CD14-positive monocyte (primary cell): ENCODE measurements around the gene TSSK6. TPM values are rescaled to one million over a fixed set of nuclear protein-coding genes. Genes with fewer than 3 reads are reported as not detected.

ENCODE experiments used
- DNase-seq, 3 donors: peaks; one replicate each; pipeline ENCODE4 v3.0.0-alpha.2; 2011 to 2022
- H2AFZ ChIP-seq: 2 replicates; pipeline ENCODE4 v1.6.0; 2012; ENCODE audit warnings: mild to moderate bottlenecking, low read depth, low read length, inconsistent platforms; ENCODE audit not compliant: insufficient read depth, poor library complexity, severe bottlenecking
- H3K27ac ChIP-seq, 2 donors: 1 replicate in 1 of 2; 2 replicates in 1 of 2; pipeline ENCODE4 v1.5.1; 2012 to 2013; ENCODE audit warnings: low read length in 2 of 2, control low read depth in 1 of 2, inconsistent platforms in 1 of 2, low read depth in 1 of 2, mild to moderate bottlenecking in 1 of 2
- H3K27me3 ChIP-seq, 2 donors: one replicate each; pipeline versions ENCODE4 v1.6.0 to v1.6.1; 2011 to 2013; ENCODE audit warnings: low read length in 2 of 2; ENCODE audit not compliant: control insufficient read depth in 2 of 2, insufficient read depth in 2 of 2
- H3K36me3 ChIP-seq, 2 donors: replicated peaks in 1 of 2; 1 replicate in 1 of 2; 2 replicates in 1 of 2; pipeline versions ENCODE4 v1.5.1 to v1.6.1; 2012 to 2013; ENCODE audit warnings: low read length in 2 of 2, control low read depth in 1 of 2, inconsistent platforms in 1 of 2, mild to moderate bottlenecking in 1 of 2; ENCODE audit not compliant: insufficient read depth in 2 of 2, control insufficient read depth in 1 of 2
- H3K4me1 ChIP-seq, 2 donors: 1 replicate in 1 of 2; 2 replicates in 1 of 2; pipeline versions ENCODE4 v1.5.1 to v1.6.1; 2012 to 2013; ENCODE audit warnings: low read length in 2 of 2, control low read depth in 1 of 2, inconsistent platforms in 1 of 2, mild to moderate bottlenecking in 1 of 2, moderate library complexity in 1 of 2; ENCODE audit not compliant: insufficient read depth in 2 of 2, control insufficient read depth in 1 of 2
- H3K4me2 ChIP-seq: replicated peaks from 2 replicates; pipeline ENCODE3; 2012; ENCODE audit warnings: low read length, moderate library complexity, mild to moderate bottlenecking; ENCODE audit not compliant: poor library complexity, severe bottlenecking; ENCODE audit errors: extremely low read depth
- H3K4me3 ChIP-seq, 3 experiments: fragments of 200-600 bp in 1 of 3; sonication (generic) in 1 of 3; replicated peaks in 1 of 3; 1 replicate in 2 of 3; 2 replicates in 1 of 3; pipeline ENCODE4 v1.5.1; 2011 to 2013; ENCODE audit warnings: low read length in 3 of 3, mild to moderate bottlenecking in 3 of 3, control low read depth in 2 of 3, low read depth in 2 of 3, inconsistent platforms in 1 of 3, moderate library complexity in 1 of 3
- H3K79me2 ChIP-seq: 2 replicates; pipeline ENCODE4 v1.6.0; 2012; ENCODE audit warnings: mild to moderate bottlenecking, control low read depth, inconsistent platforms, low read length, moderate library complexity; ENCODE audit not compliant: insufficient read depth
- H3K9ac ChIP-seq: 2 replicates; pipeline ENCODE4 v1.6.0; 2017; ENCODE audit warnings: low read length, mild to moderate bottlenecking; ENCODE audit not compliant: insufficient read depth, poor library complexity, severe bottlenecking
- H3K9me3 ChIP-seq, 2 donors: replicated peaks in 1 of 2; 1 replicate in 1 of 2; 2 replicates in 1 of 2; pipeline versions ENCODE4 v1.5.1 to v1.6.1; 2012 to 2013; ENCODE audit warnings: low read length in 2 of 2, control low read depth in 1 of 2; ENCODE audit not compliant: control insufficient read depth in 1 of 2, insufficient read depth in 1 of 2
- H4K20me1 ChIP-seq: 2 replicates; pipeline ENCODE4 v1.6.0; 2012; ENCODE audit warnings: mild to moderate bottlenecking, low read length, control low read depth, moderate library complexity; ENCODE audit not compliant: insufficient read depth
- H3K27ac Mint-ChIP-seq, 7 donors: one replicate each; pipeline ENCODE4 v1.8.0; 2020; ENCODE audit warnings: mild to moderate bottlenecking in 7 of 7, mixed read lengths in 7 of 7, moderate library complexity in 6 of 7, inconsistent platforms in 2 of 7
- H3K27me3 Mint-ChIP-seq, 3 donors: one replicate each; pipeline ENCODE4 v1.8.0; 2021 to 2022; ENCODE audit warnings: low read depth in 3 of 3, mild to moderate bottlenecking in 3 of 3, mixed read lengths in 3 of 3, moderate library complexity in 3 of 3, inconsistent platforms in 1 of 3
- H3K36me3 Mint-ChIP-seq, 2 donors: one replicate each; pipeline ENCODE4 v1.8.0; 2020; ENCODE audit warnings: mixed read lengths in 2 of 2, inconsistent platforms in 1 of 2, mild to moderate bottlenecking in 1 of 2
- H3K4me1 Mint-ChIP-seq: one replicate; pipeline ENCODE4 v1.8.0; 2020; ENCODE audit warnings: mild to moderate bottlenecking, mixed read lengths
- H3K4me3 Mint-ChIP-seq, 2 donors: one replicate each; pipeline ENCODE4 v1.8.0; 2020; ENCODE audit warnings: mild to moderate bottlenecking in 2 of 2, mixed read lengths in 2 of 2, moderate library complexity in 1 of 2
- H3K9me3 Mint-ChIP-seq, 7 donors: one replicate each; pipeline ENCODE4 v1.8.0; 2020 to 2022; ENCODE audit warnings: mixed read lengths in 7 of 7, mild to moderate bottlenecking in 6 of 7, moderate library complexity in 6 of 7, inconsistent platforms in 2 of 7
- WGBS: methylation state at CpG from one replicate; pipeline ENCODE4 v1.1.5; 2013; ENCODE audit warnings: missing lambda C conversion rate; ENCODE audit not compliant: insufficient coverage; 5-methylcytosine and 5-hydroxymethylcytosine counted together
- intact Hi-C, 2 donors: fragments of 100-400 bp; cut with micrococcal nuclease; formaldehyde crosslinking; loops; one replicate each; pipeline versions ENCODE4 v1.15.0 to v1.15.1; 2023
- polyA plus RNA-seq, 3 donors: library from polyadenylated mRNA; depleted of rRNA in 1 of 3; unstranded in 2 of 3; stranded (reverse) in 1 of 3; fragments of 300-500 nt in 2 of 3; fragments of >200 nt in 1 of 3; fragmentation: Illumina TruSeq in 2 of 3; gene quantifications; 1 replicate in 2 of 3; 2 replicates in 1 of 3; pipeline ENCODE4 v1.2.3, GENCODE V29; 2012 to 2021
- TF ChIP-seq, protein P1 (sequence below): fragments of 200-600 bp; IDR thresholded peaks from one replicate; pipeline ENCODE4 v1.8.0; 2022; ENCODE audit warnings: antibody characterized with exemption, mild to moderate bottlenecking

The TSSK6 gene
- polyA plus RNA-seq, 3 donors = 0.27 to 0.80 TPM; not detected in 1

DNA sequence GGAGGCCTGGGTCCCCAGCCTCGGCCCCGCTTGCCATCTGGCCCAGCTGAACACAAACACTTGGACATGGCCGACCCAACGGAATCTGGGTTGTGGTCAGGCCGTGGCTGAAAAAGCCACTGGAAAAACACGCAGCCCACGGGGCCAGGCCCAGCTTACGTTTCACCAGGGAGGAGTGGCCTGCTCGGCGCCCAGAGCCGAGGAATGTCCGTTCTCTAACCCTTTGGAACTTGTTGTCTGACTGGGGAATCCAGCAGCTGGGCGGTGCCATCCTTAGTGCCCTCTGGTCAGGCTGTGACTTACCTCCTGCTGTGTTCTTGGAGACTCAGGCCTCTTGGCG is 36.5 kb upstream of the TSSK6 start:
- Histone ChIP-seq H3K4me2 (no peak overlapping the region), H3K79me2 (no peaks in the 10 kb centered on the region), H3K36me3 (no peaks in the 10 kb centered on the region), H3K9ac (no peak overlapping the region), H3K9me3 (peaks cover 0 to 6% of the 10 kb centered on the region in 2 donors), H4K20me1 (no peaks in the 10 kb centered on the region), H3K27ac (no peak overlapping the region), H2AFZ (no peak overlapping the region), H3K4me1 (peaks cover 0 to 3% of the 10 kb centered on the region in 2 donors), H3K27me3 (no peaks in the 10 kb centered on the region), H3K4me3 (no peak overlapping the region)
- H3K27ac Mint-ChIP-seq = no peak overlapping the region
- TF ChIP-seq, protein P1, sequence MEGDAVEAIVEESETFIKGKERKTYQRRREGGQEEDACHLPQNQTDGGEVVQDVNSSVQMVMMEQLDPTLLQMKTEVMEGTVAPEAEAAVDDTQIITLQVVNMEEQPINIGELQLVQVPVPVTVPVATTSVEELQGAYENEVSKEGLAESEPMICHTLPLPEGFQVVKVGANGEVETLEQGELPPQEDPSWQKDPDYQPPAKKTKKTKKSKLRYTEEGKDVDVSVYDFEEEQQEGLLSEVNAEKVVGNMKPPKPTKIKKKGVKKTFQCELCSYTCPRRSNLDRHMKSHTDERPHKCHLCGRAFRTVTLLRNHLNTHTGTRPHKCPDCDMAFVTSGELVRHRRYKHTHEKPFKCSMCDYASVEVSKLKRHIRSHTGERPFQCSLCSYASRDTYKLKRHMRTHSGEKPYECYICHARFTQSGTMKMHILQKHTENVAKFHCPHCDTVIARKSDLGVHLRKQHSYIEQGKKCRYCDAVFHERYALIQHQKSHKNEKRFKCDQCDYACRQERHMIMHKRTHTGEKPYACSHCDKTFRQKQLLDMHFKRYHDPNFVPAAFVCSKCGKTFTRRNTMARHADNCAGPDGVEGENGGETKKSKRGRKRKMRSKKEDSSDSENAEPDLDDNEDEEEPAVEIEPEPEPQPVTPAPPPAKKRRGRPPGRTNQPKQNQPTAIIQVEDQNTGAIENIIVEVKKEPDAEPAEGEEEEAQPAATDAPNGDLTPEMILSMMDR = no peak
- intact Hi-C loops = no loop called here
- H3K4me1 Mint-ChIP-seq = peaks cover 6% of the 10 kb centered on the region
- WGBS = 81% methylated on average over 14 of the region's 14 CpGs
- H3K27me3 Mint-ChIP-seq = peaks cover 2 to 4% (median 3%) of the 10 kb centered on the region in 3 donors
- peaks cover 3 to 6% (median 5%) of the 10 kb centered on the region in 7 donors for H3K9me3 Mint-ChIP-seq
- H3K4me3 Mint-ChIP-seq = no peak overlapping the region
- no peaks in the 10 kb centered on the region for H3K36me3 Mint-ChIP-seq
- no peak for DNase-seq

DNA sequence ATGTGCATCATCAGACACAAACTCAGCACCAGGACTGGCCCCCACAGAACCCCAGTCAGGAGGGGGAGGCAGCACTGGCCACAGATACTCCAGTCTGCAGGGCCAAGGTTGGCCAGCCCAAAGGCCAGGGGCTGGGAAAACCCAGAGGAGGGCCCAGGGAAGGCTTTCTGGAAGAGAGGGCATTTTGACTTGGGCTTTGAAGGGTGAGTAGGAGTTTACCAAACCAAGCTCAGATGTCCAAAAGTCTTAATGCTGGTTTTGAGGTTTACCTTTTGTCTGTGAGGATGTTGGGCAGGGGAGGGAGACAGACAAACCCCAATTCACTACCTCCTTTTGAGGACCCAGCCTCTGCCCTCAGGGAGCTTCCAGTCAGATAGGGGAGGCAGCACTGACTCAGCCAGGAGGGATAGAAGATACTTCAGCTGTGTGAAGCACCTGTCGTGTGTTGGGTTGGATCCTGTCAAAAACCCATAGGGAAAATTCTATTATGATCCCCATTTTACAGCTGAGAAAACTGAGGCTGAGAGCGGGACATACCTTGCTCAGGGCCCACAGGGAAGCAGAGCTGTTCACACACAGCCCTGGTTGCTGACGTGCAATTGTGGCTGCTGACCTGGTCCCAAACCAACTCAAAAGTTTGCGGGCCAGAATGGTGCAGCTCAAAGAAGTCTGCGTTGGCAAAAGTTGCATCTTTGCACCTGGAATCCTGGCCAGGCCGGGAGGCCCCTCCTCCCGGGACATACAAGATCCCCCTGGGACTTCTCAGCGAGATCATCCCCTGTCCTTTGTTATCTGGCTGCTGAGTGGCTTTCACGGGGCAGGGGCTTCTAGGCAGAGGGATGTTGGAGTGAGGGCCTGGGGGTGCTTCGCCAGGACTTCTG is 35.9 kb upstream of the TSSK6 start:
- no peaks in the 10 kb centered on the region for H3K79me2 ChIP-seq
- Mint-ChIP-seq H3K27me3 (peaks cover 2 to 4% (median 3%) of the 10 kb centered on the region in 3 donors), H3K27ac (peak overlapping the region in 2 of 7 donors; percentile 10 to 30), H3K36me3 (no peaks in the 10 kb centered on the region), H3K9me3 (peaks cover 3 to 6% (median 5%) of the 10 kb centered on the region in 7 donors), H3K4me1 (peaks cover 6% of the 10 kb centered on the region), H3K4me3 (no peak overlapping the region)
- H3K4me1 ChIP-seq = peaks cover 0 to 3% of the 10 kb centered on the region in 2 donors
- peaks cover 0 to 6% of the 10 kb centered on the region in 2 donors for H3K9me3 ChIP-seq
- H4K20me1 ChIP-seq = no peaks in the 10 kb centered on the region
- H3K27me3 ChIP-seq = no peaks in the 10 kb centered on the region
- 92% methylated on average over 10 of the region's 10 CpGs for WGBS
- no peak overlapping the region for H3K9ac ChIP-seq
- H2AFZ ChIP-seq = no peak overlapping the region
- TF ChIP-seq, protein P1 = no peak
- H3K36me3 ChIP-seq = no peaks in the 10 kb centered on the region
- no peak for DNase-seq
- no peak overlapping the region for H3K4me2 ChIP-seq
- intact Hi-C loops = no loop called here
- H3K27ac ChIP-seq = no peak overlapping the region
- H3K4me3 ChIP-seq = no peak overlapping the region
